Hematopoietic multipotent progenitor cell (in vitro differentiated cells): ENCODE measurements around the gene PNN. TPM values are rescaled to one million over a fixed set of nuclear protein-coding genes. Genes with fewer than 3 reads are reported as not detected.
"Not testable (repeated sequence)": the region's sequence is repeated elsewhere in the genome, so short reads cannot be mapped to it uniquely, and the experiment has no call there.

ENCODE experiments used
- DNase-seq, 3 donors: peaks; one replicate each; pipeline ENCODE4 v3.0.0-alpha.2; 2011 to 2015; ENCODE audit warnings: low read depth in 2 of 3, low spot score in 2 of 3
- total RNA-seq: library from RNA; depleted of rRNA; stranded (reverse); fragments of >200 nt; gene quantifications from one replicate; pipeline ENCODE4 v1.2.3, GENCODE V29; 2012

Gene PNN
- 22.9 TPM for total RNA-seq

DNA sequence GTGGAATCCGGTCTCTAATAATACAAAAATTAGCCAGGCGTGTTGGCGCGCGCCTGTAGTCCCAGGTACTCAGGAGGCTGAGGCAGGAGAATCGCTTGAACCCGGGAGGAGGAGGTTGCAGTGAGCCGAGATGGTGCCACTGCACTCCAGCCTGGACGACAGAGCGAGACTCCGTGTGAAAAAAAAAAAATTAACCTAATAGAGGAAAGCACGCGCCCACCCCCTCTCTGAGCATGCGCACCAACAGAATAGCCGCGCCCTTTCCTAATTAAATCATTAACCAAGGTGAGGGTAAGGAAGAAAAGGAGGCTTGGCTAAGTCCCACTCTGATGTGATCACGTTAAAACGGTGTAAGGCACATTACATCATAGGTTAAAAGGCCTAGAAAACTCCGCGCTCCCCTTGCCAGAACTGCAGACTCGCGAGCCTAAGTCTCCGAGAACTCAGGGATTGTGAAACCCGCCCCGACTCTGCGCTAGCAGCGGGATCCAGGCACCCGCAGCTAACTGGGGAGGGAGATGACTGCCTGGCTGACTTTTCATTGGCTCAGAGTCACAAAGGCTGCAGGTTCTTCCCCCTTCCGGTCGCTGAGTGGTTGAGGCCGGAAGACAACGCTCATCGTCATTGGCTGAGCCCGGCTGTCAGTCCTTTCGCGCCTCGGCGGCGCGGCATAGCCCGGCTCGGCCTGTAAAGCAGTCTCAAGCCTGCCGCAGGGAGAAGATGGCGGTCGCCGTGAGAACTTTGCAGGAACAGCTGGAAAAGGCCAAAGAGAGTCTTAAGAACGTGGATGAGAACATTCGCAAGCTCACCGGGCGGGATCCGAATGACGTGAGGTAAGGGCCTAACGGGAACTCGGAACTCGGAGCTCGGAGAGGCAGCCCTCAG is at the start of gene PNN:
Gene PNN, plus strand, starts transcription at position 695 of the 885 bp plus-strand sequence. Its CDS starts 26 bp downstream, at position 721.
- DNase-seq = peak; percentile 91 to 100 (median 99)

DNA sequence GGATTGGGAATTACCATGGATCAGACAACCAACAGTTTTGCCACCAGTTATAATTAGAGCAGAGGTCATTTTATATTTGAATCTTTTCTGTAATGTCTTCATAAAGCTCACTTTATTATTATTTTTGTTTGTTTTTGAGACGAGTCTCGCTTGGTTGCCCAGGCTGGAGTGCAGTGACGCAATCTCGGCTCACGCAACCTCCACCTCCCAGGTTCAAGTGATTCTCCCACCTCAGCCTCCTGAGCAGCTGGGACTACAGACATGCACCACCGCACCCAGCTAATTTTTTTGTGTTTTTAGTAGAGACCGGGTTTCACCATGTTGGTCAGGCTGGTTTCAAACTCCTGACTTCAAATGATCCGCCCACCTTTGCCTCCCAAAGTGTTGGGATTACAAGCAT is 37.2 kb upstream of the PNN start:
- DNase-seq = not testable (repeated sequence)

DNA sequence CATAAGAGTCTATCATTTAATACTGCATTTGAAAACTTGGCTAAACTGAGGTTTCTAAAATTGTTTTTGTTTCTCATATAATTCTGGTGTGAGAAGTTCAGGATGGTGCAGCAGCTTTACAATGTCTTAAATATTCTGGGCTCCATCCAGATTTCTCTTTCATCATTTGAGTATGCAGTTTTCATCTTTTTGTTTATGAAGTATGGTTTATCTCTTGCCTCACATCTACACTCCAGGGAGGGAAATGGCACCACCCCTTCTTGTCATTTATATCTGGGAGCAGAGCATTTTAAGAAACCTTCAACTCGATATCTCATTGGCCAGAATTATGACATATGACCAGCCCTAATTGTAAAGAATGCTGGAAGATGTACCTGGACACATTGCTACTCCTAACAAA is 36.6 kb upstream of the PNN start:
- DNase-seq = no peak

DNA sequence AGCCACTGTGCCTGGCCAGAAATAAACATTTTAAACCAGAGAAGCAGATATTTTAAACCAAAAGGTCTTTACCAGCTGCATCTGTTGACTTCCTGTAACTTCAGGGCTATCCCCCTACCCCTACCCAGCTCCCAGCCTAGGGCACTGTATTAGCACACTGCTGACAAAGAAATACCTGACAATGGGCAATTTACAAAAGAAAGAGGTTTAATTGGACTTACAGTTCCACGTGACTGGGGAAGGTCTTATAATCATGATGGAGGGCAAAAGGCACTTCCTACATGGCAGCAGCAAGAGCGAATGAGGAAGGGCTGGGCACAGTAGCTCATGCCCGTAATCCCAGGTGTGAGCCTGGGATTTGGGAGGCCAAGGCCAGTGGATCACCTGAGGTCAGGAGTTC is 34.9 kb upstream of the PNN start:
- DNase-seq = no peak

DNA sequence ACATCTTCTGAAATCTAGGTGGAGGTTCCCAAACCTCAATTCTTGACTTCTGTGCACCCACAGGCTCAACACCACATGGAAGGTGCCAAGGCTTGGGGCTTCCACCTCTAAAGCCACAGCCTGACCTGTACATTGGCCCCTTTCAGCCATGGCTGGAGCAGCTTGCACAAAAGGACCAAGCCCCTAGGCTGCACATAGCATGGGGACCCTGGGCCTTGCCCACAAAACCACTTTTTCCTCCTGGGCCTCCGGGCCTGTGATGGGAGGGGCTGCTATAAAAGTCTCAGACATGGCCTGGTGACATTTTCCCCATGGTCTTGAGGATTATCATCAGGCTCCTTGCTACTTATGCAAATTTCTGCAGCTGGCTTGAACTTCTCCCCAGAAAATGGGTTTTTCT is 33.4 kb upstream of the PNN start:
- DNase-seq = not testable (repeated sequence)

DNA sequence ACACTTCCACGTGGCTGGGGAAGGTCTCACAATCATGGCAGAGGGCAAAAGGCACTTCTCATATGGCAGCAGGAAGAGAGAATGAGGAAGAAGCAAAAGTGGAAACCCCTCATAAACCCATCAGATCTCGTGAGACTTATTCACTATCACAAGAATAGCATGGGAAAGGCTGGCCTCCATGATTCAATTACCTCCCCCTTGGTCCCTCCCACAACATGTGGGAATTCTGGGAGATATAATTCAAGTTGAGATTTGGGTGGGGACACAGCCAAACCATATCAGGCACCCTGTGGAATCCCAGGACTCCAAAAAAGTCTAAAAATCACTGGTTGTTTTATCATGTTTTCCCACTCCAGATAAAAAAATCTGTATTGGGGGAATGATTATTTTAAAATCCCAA is 31.8 kb upstream of the PNN start:
- DNase-seq = not testable (repeated sequence)

DNA sequence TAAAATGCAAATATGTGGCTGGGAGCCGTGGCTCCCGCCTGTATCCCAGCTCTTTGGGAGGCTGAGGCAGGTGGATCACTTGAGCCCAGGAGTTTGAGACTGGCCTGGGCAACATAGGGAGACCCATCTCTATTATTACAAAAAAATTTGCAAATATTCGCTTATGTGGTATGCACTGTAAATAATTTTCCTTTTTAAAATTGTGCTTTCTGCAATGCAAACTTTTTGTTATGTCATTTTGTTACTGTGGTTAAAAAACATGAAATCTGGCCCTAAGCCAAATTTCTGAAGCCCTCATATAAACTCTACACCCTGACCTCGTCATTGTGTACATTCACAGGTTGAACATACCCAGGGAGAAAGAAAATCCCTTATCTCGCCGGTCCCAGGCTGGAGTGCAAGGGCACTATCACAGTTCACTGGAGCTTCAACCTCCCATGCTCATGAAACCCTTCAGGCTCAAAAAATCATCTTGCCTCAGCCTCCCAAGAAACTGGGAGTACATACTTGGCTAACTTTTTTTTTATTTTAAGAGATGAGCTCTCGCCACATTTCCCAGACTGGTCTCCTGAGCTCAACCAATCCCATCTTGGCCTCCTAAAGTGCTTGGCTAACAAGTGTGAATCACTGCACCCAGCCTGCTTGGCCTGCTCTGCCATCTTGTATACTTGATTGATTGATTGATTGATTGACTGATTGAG is 29.6 kb upstream of the PNN start:
- peak in 2 of 3 donors; percentile 29 to 33 for DNase-seq

DNA sequence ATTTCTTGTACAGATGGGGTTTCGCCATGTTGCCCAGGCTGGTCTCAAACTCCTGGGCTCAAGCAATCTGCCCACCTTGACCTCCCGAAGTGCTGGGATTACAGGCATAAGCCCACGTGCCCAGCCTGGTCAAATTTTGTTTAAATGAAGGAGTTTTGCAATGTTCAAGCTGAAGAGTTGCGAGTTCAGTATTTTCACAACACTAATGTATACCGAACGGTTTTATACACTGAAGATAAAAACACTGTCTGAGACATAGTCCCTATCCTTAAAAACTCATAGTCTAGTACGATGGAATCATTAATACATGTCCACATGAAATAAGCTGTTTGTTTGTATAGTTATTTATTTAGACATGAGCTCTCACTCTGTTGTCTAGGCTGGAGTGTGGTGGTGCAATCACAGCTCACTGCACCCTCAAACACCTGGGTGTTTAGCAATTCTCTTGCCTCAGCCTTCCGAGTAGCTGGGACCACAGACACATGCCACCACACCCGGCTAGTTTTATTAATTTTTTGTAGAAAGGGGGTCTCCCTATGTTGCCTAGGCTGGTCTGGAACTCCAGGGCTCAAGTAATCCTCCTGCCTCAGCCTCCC is 20.4 kb upstream of the PNN start:
- DNase-seq = no peak

DNA sequence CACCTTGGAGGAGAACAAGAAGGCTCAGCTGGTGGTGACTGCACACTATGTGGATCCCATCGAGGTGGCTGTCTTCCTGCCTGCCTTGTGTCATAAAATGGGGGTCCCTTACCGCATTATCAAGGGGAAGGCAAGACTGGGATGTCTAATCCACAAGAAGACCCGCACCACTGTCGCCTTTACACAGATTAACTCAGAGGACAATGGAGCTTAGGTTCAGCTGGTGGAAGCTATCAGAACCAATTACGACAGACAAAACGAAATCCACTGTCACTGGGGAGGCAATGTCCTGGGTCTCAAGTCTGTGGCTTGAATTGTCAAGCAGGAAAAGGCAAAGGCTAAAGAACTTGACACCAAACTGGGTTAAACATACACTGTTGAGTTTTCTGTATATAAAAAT is 17.6 kb upstream of the PNN start:
- no peak for DNase-seq

DNA sequence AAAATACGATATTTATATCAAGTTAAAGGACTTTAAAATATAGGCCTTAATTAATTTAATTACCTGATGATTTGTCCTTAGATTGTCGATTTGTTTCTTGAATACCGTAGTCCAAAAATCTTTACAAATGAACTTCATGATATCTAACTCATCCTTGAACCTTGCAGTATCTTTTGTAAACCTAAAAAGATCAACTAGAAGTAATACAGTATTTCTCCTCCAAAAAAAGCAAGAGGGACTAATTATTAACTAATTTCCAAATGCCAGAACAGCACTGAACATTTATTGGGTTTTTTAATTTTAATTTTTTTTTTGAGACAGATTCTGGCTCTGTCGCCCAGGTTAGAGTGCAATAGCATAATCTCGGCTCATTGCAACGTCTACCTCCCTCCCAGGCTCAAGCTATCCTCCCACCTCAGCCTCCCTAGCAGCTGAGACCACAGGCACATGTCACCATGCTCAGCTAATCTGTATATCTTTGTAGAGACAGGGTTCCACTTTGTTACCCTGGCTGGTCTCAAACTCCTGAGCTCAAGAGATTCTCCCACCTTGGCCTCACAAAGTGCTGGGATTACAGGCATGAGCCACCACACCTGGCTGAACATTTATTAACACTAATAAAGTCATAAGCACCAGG is 16.7 kb upstream of the PNN start:
- DNase-seq = no peak

DNA sequence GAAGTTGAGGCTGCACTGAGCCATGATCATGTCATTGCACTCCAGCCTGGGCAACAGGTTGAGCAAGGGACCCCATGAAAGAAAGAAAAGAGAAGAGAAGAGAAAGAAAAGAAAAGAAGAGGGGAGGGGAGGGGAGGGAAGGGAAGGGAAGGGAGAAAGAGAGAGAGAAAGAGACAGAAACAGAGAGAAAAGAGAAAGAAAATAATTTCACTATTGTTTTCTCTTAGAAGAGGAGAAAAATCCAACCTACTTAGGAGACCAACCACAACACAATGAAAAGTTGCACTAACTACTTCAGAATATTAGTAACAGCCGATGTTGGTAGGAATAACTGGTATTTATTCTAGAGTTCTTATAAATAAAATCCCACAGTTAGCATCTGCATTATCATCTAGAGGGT is 14.6 kb upstream of the PNN start:
- DNase-seq = no peak

DNA sequence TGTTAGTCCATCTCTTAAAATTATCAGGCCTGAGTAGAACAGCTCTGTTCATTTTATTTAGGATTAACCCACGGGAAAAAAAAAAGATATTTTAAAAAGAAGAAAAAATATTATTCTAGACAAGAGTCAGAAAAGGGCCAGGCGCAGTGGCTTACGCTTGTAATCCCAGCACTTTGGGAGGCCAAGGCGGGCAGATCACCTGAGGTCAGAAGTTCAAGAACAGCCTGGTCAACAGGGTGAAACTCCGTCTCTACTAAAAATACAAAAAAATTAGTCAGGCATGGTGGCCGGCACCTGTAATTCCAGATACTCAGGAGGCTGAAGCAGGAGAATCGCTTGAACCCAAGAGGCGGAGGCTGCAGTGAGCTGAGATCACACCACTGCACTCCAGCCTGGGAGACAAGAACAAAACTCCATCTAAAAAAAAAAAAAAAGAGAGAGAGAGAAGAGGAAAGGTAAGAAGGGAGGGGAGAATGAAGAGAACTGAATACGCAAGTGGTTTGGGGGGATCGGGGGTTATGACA is 7.2 kb upstream of the PNN start:
- DNase-seq = not testable (repeated sequence)

DNA sequence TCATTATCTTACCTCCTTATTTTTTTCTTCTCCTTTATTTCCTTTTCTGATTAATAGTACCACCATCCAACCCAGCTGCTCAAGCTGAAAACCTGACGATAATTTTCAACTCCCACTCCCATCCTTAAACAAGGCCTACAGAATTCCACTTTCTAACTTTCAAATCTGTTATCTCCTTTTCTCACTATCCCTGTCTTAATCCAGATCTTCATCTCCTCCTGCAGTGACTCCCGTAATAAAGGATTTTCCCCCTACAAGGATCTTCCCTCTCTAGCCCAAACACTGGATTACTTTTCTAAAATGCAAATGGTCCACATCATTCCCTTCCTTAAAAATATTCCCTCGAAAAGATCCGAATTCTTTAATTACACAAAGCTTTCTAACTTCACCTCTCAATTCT is 6.5 kb upstream of the PNN start:
- DNase-seq = no peak

DNA sequence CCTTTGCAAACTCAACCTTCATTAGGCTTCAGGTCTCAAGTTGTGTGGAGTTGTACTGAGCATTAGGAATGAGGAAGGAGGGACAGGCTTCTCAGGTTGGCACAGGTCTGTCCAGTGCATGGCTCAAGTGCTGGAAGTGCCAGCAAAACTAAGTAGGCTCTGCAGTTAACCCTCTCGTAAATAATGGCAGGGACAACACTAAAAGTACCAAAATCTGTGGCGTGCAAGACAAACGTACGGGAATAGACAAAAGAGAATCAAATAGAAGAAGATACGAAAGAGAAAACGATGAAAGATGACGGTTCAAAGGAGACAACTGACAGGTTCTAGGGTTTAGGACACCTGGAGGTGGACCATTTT is 5.5 kb upstream of the PNN start:
- DNase-seq = no peak

DNA sequence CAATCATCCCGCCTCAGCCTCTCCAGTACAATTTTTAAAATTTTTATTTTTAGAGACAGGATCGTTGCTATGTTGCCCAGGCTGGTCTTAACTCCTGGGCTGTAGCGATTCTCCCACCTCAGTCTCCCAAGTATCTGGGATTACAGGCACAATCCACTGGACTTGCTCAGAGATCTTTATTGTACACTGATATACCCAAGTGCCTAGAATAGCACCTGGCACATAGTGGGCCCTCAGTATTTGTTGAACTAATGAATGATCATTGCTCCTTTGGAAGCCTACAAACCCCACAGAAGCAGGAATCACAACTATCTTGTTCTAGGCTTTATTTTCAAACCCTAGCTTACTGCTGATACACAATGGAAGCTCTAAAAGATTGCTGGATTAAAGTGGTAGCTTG is 1.9 kb upstream of the PNN start:
- no peak for DNase-seq

DNA sequence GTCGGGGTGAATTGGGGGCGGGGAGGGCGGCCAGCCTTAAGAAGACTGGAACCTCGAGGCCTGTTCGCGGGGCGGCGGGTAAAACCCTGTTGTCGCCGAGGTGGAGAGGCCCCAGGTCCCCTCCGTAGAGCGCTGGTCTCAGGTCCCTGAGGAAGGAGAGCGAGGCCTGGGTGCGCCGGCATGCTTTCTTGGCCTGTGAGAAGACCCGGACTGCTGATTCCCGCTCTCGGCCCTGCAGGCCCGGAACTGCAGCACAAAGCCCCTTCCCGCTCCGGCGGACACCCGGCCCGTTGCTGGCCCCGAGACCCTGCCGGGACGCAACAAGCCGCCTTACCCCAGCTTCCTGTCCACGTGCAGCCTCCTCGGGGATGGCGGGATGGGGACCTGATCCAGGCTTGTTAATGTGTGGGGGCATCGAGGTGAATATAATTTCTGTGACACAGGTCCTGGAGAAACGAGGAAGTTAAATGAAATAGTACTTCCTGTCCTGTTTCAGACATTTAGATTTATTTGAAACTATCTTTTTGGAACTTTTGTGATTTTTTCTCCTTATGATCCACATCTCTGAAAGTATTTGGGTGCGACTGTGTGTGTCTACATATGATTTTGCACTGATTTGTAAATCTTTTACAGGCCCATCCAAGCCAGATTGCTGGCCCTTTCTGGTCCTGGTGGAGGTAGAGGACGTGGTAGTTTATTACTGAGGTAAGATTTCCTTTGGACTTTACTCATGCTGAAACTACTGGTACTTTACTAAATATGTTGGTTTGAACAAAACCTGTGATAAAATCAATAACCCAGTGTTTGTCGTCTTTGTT is 600 bp downstream of the PNN start:
- DNase-seq = no peak

DNA sequence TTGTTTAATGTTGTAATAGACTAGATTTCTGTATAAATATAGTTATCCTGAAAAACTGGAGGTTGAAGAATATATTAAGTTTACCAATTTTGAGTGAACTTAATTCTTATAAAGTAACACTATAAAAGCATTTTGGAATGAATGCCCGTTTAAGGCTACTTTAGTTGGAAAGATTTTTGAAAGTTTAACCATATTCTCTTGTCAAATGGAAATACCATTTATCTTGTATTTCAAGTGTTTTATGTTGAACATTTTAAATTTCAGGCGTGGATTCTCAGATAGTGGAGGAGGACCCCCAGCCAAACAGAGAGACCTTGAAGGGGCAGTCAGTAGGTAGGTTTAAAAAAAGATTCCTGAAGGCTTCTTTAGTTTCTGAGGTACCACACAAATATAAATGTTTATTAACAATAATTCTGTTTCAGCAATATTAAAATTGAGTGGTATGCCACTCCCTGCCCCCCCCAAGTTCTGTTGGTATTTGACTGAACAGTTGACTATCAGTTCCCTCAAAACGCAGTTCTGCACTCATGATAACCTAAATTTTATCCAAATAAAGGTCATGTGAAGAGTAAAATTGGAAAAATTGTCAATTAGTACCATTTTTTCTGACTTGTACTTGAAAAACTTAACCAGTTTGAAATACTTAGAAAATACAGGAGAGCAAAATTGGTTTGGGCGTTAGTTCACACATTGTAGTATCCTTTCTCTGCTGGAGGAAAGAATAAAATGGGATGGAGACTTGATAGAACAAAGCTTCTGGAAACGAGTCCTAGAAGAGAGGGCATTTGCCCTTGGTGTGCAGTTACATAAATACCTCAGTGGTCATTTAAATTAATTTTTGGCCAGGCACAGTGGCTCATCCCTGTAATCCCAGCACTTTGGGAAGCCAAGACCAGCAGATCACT is 1.5 kb downstream of the PNN start:
- DNase-seq = no peak

DNA sequence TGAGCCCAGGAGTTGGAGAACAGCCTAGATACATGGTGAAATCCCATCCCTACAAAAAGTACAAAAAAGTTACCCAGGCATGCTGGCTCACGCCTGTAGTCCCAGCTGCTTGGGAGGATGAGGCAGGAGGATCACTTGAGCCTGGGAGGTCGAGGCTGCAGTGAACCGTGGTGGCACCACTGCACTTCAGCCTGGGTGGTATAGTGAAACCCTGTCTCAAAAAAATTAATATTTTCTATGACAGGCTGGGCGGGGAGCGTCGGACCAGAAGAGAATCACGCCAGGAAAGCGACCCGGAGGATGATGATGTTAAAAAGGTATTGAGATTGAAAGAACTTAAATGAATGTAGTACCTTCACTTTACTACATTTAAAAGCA is 2.1 kb downstream of the PNN start:
- DNase-seq = no peak

DNA sequence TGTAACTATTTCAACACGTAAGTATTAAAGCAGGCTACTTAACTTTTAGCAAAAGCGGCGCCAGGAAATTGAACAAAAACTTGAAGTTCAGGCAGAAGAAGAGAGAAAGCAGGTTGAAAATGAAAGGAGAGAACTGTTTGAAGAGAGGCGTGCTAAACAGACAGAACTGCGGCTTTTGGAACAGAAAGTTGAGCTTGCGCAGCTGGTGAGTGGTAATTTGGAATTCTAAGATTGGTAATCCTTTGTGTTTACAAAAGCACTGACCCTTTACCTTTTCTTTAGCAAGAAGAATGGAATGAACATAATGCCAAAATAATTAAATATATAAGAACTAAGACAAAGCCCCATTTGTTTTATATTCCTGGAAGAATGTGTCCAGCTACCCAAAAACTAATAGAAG is 4.0 kb downstream of the PNN start:
- DNase-seq = no peak
